HS-5 (cell line): ENCODE data around the gene TSKU.
"Not testable (repeated sequence)": the region's sequence is repeated elsewhere in the genome, so short reads cannot be mapped to it uniquely, and the experiment has no call there.

Experiments used
- DNase-seq: peaks from one replicate; pipeline ENCODE4 v3.0.0-alpha.2; 2012; ENCODE audit warnings: low read depth

TSKU gene

GRCh38 chr11:76824980-76825725 is 42.0 kb downstream of the TSKU start:
- DNase-seq: no peak

DNA sequence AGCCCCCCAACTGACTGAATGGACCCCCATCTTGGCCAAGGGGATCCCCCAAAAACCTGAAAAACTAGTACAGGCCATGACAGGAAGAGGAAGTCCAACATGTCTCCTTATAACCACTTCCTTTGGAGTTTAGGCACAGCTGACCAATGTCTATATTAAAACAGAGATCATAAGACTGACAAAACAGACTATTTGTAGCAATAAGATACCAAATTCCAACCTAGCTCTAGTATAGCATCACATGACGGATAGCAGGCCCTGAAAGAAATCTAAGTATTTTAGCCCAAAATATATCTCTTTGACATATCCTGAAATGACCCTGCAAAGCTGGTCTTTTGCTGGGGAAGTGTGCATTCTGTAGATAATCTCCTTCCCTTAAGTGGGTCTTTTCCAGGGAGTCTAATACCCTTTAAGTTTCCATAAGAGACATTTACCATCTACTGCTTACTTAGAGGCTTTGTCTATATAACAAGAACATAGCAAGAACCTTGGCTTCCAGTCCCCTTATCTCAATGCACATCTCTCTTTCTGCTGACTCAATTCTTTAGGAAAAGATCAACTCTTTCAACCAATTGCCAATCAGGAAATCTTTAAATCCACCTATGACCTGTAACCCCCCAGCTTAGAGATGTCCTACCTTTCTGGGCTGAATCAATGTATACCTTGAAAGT is 42.7 kb downstream of the TSKU start:
- DNase-seq: no peak

GRCh38 chr11:76826508-76826907 is 43.4 kb downstream of the TSKU start:
- not testable (repeated sequence) for DNase-seq

GRCh38 chr11:76827005-76827404 is 43.8 kb downstream of the TSKU start:
- DNase-seq: not testable (repeated sequence)

DNA sequence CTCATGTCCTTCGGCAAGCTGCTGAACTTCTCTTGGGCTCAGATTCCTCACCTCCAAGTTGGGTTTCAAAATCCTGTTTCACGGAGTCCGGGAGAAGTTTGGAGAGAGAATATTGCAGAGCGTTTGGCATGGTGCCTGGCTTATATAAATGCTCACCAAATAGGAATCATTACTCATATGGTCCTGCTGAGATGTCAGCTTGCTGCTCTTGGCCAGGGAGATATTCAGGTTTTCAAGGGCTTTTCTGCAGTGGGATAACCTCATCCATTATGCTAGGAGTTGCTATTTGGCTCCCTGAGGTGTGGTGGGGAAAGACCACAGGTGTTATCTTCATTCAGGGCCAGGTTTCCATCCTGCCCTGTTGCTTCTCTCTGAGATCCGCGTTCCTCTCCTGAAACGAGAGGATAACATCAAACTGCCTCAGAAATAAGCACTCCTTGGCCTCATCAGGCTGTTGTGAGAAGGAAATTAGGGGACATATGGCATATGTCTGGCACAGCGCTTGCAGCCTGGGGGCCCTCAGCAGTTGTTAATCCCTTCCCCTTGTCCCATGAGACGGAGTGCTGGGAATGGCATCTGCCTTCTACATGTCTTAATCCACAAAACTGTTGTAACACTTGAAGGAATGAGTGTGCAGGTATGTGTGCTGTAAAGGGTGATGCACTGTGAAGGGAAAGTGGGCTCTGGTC is 47.6 kb downstream of the TSKU start:
- DNase-seq: no peak

- no peak for DNase-seq
These were observed 48.6 kb downstream of the TSKU start for GRCh38 chr11:76831686-76832310.

DNA sequence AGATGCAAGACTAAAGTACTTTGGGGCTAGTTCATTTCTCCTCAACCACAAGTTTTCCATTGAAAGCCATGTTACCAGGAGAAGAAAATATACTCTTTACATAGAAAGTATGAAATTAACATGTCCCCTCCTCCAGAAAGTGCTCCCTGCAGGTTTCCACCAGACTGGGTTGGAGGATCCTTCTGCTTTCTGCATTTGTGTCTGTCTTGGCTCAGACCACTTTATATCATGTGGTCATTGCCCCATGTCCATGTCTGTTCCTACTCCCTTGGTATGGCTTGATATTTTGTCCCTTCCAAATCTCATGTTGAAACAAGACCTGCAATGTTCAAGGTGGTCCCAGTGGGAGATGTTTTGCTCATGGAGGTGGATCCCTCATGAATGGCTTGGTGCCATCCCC is 49.2 kb downstream of the TSKU start:
- no peak for DNase-seq

GRCh38 chr11:76834151-76834550 is 51.0 kb downstream of the TSKU start:
- no peak for DNase-seq

DNA sequence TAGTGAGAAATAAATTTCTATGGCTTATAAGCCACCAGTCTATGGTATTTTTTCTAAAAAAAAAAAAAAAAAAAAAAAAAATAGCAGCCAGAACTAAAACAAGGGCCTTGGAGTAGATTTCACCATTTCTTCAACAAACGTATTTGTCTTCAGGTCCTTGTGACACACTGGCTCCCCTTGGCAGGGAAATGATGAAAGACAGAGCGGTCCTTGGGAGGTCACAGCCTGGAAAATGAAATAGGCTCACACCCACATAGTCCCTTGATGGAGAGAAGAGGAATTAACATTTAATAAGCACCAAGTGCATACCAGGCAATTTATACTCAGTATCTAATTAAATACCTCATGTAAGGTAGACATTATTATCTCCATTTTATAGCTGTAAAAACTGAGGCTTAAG is 51.9 kb downstream of the TSKU start:
- DNase-seq: no peak

DNA sequence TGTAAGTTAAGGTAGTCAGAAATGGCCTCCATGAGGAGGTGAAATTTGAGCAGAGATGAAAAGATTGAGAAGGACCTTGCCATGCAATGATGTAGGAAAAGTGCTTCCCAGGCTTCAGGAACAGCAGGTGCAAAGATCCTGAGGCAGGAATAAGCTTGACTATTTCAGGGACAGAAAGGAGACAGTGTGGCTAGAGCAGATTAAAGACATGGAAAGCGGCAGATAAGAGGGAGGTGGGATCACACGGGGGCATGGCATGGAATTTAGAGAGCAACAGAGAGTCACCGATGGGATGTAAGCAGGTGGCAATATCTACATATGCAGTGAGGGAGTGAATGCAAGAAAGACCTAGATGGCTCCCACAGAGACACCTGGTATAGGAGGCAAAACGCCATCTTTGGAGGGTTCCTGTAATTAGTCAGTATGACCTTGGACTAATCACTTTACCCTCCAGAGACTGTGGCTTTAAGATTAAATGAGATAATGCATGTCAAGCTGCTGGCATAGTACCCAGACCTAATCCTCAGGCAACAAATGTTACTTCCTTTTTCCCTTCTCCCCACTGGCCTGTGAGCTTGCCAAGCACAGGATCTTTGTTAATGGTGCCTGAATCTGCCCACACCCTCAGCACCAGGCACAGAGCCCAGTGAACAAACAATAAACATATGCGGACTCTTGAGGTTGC is 52.9 kb downstream of the TSKU start:
- peak; percentile 44 for DNase-seq

DNA sequence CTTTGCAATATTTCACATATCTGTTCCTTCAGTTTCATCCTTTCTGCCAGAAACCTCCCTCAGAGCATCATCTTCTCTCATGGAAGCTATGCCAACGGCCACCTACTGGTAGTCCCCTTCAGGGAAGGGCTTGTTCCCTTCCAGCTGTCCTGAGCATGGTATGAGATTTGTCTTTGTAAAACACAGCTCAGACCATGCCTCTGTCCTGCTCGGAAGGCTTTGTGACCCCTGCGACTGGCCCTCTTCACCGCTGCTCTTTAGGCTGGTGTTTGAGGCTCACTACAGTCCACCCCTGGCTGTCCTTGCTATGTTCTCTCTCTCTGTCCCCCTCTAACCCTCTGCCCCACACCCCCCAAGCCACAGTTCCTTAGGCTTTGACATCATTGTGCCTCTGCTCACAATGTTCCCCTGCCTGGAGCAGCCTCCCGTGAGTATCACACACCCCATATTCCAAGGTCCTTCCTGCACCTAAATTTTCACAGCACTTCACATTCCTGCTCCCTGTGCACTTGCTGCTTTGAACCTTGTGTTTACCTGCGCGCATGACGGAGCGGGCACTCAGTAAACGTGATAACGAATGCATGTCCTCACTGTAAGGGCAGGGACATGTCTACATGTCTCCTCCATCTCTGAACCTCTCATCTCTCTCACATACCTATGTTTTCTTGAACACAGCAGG is 53.6 kb downstream of the TSKU start:
- DNase-seq: no peak

- no peak for DNase-seq
These were observed 54.8 kb downstream of the TSKU start for GRCh38 chr11:76837696-76838677.

DNA sequence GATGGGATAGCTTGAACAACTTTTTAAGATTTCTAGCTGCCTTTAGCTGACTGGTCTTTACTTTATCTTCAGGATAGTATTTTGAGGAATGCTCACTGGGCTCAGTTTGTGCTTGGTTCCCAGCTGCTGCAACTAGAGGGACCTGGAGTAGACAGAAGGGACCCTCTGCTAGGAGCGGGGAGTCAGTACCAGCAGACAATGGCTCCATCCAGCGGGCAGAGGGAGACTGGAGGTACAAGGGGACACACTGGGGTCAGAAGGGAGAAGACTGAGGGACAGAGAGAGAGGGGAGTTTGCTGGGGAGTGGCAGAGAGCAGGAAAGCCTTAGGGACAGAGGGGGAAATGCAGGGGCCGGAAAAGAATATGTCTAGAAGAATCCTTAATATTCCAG is 55.5 kb downstream of the TSKU start:
- DNase-seq: no peak

- DNase-seq: no peak
These were observed 56.2 kb downstream of the TSKU start for GRCh38 chr11:76839311-76839710.

GRCh38 chr11:76841923-76842452 is 58.8 kb downstream of the TSKU start:
- no peak for DNase-seq

- DNase-seq: no peak
These were observed 60.8 kb downstream of the TSKU start for GRCh38 chr11:76843907-76844306.

DNA sequence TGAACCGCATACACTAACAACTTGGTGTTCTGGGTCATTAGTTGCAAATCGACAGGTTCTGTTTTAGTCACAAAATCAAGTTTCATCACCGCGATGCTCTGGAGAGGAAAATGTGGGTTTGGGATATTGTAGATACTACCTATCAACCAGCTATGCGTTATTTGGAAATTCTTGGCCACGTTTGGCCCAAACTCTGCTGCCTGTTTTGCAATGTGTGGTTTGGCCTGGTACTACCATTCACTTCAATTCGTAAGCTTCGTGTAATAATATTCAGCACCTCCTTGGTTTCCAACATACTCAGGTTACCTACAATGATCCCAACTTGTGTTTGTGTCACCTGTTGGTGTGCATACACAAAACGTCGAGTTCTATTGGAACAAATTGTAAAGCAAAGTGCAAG is 61.4 kb downstream of the TSKU start:
- DNase-seq: no peak

GRCh38 chr11:76845069-76845468 is 61.9 kb downstream of the TSKU start:
- no peak for DNase-seq

- no peak for DNase-seq
These were observed 63.3 kb downstream of the TSKU start for GRCh38 chr11:76846441-76846840.
